ENCODE data around the gene TIAM1. TPM values are rescaled to one million over a fixed set of nuclear protein-coding genes. Genes with fewer than 3 reads are reported as not detected.

TIAM1 gene
- total RNA-seq, 6 experiments from 2014 or later = 4.8 to 12.5 (median 7.7) TPM

GRCh38 chr21:31326522-31327242, 17.4 kb downstream of the TIAM1 start:
- no peak overlapping the region for H3K4me3 ChIP-seq
- TF ChIP-seq POLR2A (IDR thresholded peaks at IDR 0.05) = no peak
- no peak for TF ChIP-seq CTCF (IDR thresholded peaks at IDR 0.05)
- no peaks in the 10 kb centered on the region for H3K36me3 ChIP-seq
- 51% methylated on average over 14 of the region's 14 CpGs for WGBS (ENCODE audit: insufficient coverage, low coverage, low lambda C conversion rate, missing lambda C conversion rate)
- intact Hi-C loops (cut with DNase I) = no loop called here
- H3K4me1 ChIP-seq = no peaks in the 10 kb centered on the region
- no peak overlapping the region for H3K27ac ChIP-seq
- H3K27me3 ChIP-seq = no peaks in the 10 kb centered on the region
- no peaks in the 10 kb centered on the region for H3K9me3 ChIP-seq
- ATAC-seq (no peak), DNase-seq (no peak)

GRCh38 chr21:31318971-31319370, 25.1 kb downstream of the TIAM1 start:
- H3K27me3 ChIP-seq = no peaks in the 10 kb centered on the region
- DNase-seq = no peak
- intact Hi-C loops (cut with DNase I) = no loop called here
- no peak for TF ChIP-seq CTCF (IDR thresholded peaks at IDR 0.05)
- TF ChIP-seq POLR2A (IDR thresholded peaks at IDR 0.05) = no peak
- WGBS (ENCODE audit: insufficient coverage, low coverage, low lambda C conversion rate, missing lambda C conversion rate) = 96% methylated on average over 2 of the region's 2 CpGs
- no peaks in the 10 kb centered on the region for H3K9me3 ChIP-seq
- no peak overlapping the region for H3K27ac ChIP-seq
- ATAC-seq = no peak
- no peaks in the 10 kb centered on the region for H3K4me1 ChIP-seq
- H3K4me3 ChIP-seq = no peak overlapping the region
- no peaks in the 10 kb centered on the region for H3K36me3 ChIP-seq

GRCh38 chr21:31317688-31318087, 26.4 kb downstream of the TIAM1 start:
- no peaks in the 10 kb centered on the region for H3K4me1 ChIP-seq
- H3K9me3 ChIP-seq = no peaks in the 10 kb centered on the region
- no peaks in the 10 kb centered on the region for H3K36me3 ChIP-seq
- TF ChIP-seq CTCF (IDR thresholded peaks at IDR 0.05) (no peak), POLR2A (IDR thresholded peaks at IDR 0.05) (no peak)
- no peak for ATAC-seq
- DNase-seq = no peak
- no peak overlapping the region for H3K4me3 ChIP-seq
- intact Hi-C loops (cut with DNase I) = no loop called here
- H3K27ac ChIP-seq = no peak overlapping the region
- H3K27me3 ChIP-seq = no peaks in the 10 kb centered on the region
- WGBS (ENCODE audit: insufficient coverage, low coverage, low lambda C conversion rate, missing lambda C conversion rate) = 100% methylated on average over 1 of the region's 1 CpG

- H3K27ac ChIP-seq = no peak overlapping the region
- no peaks in the 10 kb centered on the region for H3K27me3 ChIP-seq
- 63% methylated on average over 4 of the region's 9 CpGs for WGBS (ENCODE audit: insufficient coverage, low coverage, low lambda C conversion rate, missing lambda C conversion rate)
- no peak overlapping the region for H3K4me3 ChIP-seq
- intact Hi-C loops (cut with DNase I) = no loop called here
- H3K36me3 ChIP-seq = no peaks in the 10 kb centered on the region
- DNase-seq (no peak), ATAC-seq (no peak)
- no peaks in the 10 kb centered on the region for H3K4me1 ChIP-seq
- no peak for TF ChIP-seq CTCF (IDR thresholded peaks at IDR 0.05)
- no peaks in the 10 kb centered on the region for H3K9me3 ChIP-seq
Measured at GRCh38 chr21:31316488-31317169, 27.4 kb downstream of the TIAM1 start.

Measured in right lobe of liver (tissue), 6 donors.